Prostate gland (tissue), 2 donors: ENCODE data around the gene C10orf90.

ENCODE experiments used
- POLR2A ChIP-seq: fragments of 450-650 bp; IDR thresholded peaks from one replicate; pipeline ENCODE4 v1.6.1; 2016; ENCODE audit warnings: antibody characterized with exemption, mild to moderate bottlenecking
- TF ChIP-seq, protein P1 (sequence below), 4 experiments: fragments of 200-600 bp in 2 of 4; fragments of 450-650 bp in 2 of 4; sonication (generic) in 2 of 4; IDR thresholded peaks; 1 replicate in 3 of 4; 2 replicates in 1 of 4; pipeline ENCODE4 v1.5.1; 2016 to 2019; ENCODE audit warnings: antibody characterized with exemption in 4 of 4, mild to moderate bottlenecking in 2 of 4, moderate library complexity in 2 of 4

DNA sequence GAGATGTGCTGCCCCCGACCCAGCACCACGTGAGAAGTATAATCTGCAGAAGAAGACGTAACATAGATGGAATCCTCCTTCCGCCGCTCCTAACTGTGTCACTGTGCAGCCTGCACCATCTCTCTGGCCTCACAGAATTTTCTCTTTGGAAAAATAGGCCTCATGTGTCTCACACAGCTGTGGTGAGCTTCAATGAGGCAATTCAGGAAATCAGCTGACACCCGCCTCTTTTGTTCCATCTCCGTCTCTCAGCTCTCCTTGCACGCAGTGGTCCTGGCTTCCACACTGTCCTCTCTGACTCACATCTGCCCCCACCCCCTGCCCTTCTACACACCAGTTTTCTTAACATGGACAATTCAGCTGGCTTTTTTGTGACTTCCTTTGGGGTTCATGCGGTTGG is 7.2 kb downstream of the C10orf90 start:
- TF ChIP-seq, protein P1, sequence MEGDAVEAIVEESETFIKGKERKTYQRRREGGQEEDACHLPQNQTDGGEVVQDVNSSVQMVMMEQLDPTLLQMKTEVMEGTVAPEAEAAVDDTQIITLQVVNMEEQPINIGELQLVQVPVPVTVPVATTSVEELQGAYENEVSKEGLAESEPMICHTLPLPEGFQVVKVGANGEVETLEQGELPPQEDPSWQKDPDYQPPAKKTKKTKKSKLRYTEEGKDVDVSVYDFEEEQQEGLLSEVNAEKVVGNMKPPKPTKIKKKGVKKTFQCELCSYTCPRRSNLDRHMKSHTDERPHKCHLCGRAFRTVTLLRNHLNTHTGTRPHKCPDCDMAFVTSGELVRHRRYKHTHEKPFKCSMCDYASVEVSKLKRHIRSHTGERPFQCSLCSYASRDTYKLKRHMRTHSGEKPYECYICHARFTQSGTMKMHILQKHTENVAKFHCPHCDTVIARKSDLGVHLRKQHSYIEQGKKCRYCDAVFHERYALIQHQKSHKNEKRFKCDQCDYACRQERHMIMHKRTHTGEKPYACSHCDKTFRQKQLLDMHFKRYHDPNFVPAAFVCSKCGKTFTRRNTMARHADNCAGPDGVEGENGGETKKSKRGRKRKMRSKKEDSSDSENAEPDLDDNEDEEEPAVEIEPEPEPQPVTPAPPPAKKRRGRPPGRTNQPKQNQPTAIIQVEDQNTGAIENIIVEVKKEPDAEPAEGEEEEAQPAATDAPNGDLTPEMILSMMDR (IDR thresholded peaks at IDR 0.05): no peak
- no peak for TF ChIP-seq POLR2A
